H9 (cell line): ENCODE data around the gene PLPP7. TPM values are rescaled to one million over a fixed set of nuclear protein-coding genes. Genes with fewer than 3 reads are reported as not detected.

Experiments used
- DNase-seq: peaks from one replicate; pipeline ENCODE4 v3.0.0-alpha.2; 2017
- H2AFZ ChIP-seq: one replicate; pipeline ENCODE4 v1.6.1; 2013; ENCODE audit warnings: mild to moderate bottlenecking, low read length, control low read depth, moderate library complexity
- H2AK5ac ChIP-seq: 2 replicates; pipeline ENCODE4 v1.6.1; 2013; ENCODE audit warnings: low read length, control low read depth, mixed read lengths; ENCODE audit not compliant: insufficient read length
- H2BK120ac ChIP-seq: one replicate; pipeline ENCODE4 v1.6.1; 2013; ENCODE audit warnings: low read depth, mild to moderate bottlenecking, low read length, control low read depth, inconsistent platforms; ENCODE audit not compliant: poor library complexity, severe bottlenecking
- H2BK12ac ChIP-seq: 2 replicates; pipeline ENCODE4 v1.6.1; 2013; ENCODE audit warnings: low read length, control low read depth, mixed read lengths, low read depth; ENCODE audit not compliant: insufficient read length
- H2BK15ac ChIP-seq: 2 replicates; pipeline ENCODE4 v1.6.1; 2013; ENCODE audit warnings: low read depth, low read length, control low read depth
- H2BK20ac ChIP-seq: one replicate; pipeline ENCODE4 v1.6.1; 2013; ENCODE audit warnings: low read depth, mild to moderate bottlenecking, low read length, control low read depth, inconsistent platforms; ENCODE audit not compliant: poor library complexity, severe bottlenecking
- H2BK5ac ChIP-seq: 2 replicates; pipeline ENCODE4 v1.6.1; 2013; ENCODE audit warnings: low read length, control low read depth, mixed read lengths; ENCODE audit not compliant: insufficient read length
- H3K14ac ChIP-seq: 2 replicates; pipeline ENCODE4 v1.6.1; 2013; ENCODE audit warnings: low read length, control low read depth; ENCODE audit not compliant: insufficient read depth
- H3K18ac ChIP-seq: 2 replicates; pipeline ENCODE4 v1.6.1; 2013; ENCODE audit warnings: low read depth, mild to moderate bottlenecking, mixed read lengths, low read length, control low read depth; ENCODE audit not compliant: insufficient read length
- H3K23ac ChIP-seq: 2 replicates; pipeline ENCODE4 v1.6.1; 2013; ENCODE audit warnings: low read length, control low read depth, mixed read lengths, low read depth; ENCODE audit not compliant: insufficient read length
- H3K23me2 ChIP-seq: 2 replicates; pipeline ENCODE4 v1.6.1; 2013; ENCODE audit warnings: low read depth, mild to moderate bottlenecking, mixed read lengths, low read length, control low read depth; ENCODE audit not compliant: insufficient read length, poor library complexity, severe bottlenecking
- H3K27ac ChIP-seq: 2 replicates; pipeline ENCODE4 v1.5.1; 2013; ENCODE audit warnings: low read length, control low read depth, mixed read lengths, low read depth; ENCODE audit not compliant: insufficient read length
- H3K27me3 ChIP-seq: 2 replicates; pipeline ENCODE4 v1.6.1; 2013; ENCODE audit warnings: low read length, control low read depth, inconsistent platforms; ENCODE audit not compliant: insufficient read depth
- H3K4ac ChIP-seq: 2 replicates; pipeline ENCODE4 v1.6.1; 2013; ENCODE audit warnings: low read depth, mild to moderate bottlenecking, control low read depth, inconsistent platforms, low read length, moderate library complexity
- H3K4me1 ChIP-seq: 2 replicates; pipeline ENCODE4 v1.6.1; 2013; ENCODE audit warnings: low read length, control low read depth, inconsistent platforms; ENCODE audit not compliant: insufficient read depth
- H3K4me2 ChIP-seq: 2 replicates; pipeline ENCODE4 v1.6.1; 2013; ENCODE audit warnings: low read length, control low read depth, mixed read lengths; ENCODE audit not compliant: insufficient read length, insufficient read depth
- H3K56ac ChIP-seq: 2 replicates; pipeline ENCODE4 v1.6.1; 2013; ENCODE audit warnings: low read depth, mild to moderate bottlenecking, mixed read lengths, low read length, control low read depth; ENCODE audit not compliant: insufficient read length
- H3K79me1 ChIP-seq: 2 replicates; pipeline ENCODE4 v1.6.1; 2013; ENCODE audit warnings: low read depth, mild to moderate bottlenecking, moderate library complexity, low read length, control low read depth, inconsistent platforms; ENCODE audit not compliant: insufficient read depth, poor library complexity, severe bottlenecking
- H3K79me2 ChIP-seq: 2 replicates; pipeline ENCODE4 v1.6.1; 2013; ENCODE audit warnings: low read length, control low read depth, inconsistent platforms; ENCODE audit not compliant: insufficient read depth
- H3K9ac ChIP-seq: 2 replicates; pipeline ENCODE4 v1.6.1; 2013; ENCODE audit warnings: low read length, control low read depth, mixed read lengths; ENCODE audit not compliant: insufficient read length; ENCODE audit errors: extremely low read depth
- H3K9me3 ChIP-seq: one replicate; pipeline ENCODE4 v1.6.1; 2013; ENCODE audit warnings: low read depth, low read length, inconsistent platforms; ENCODE audit not compliant: control insufficient read depth
- H3T11ph ChIP-seq: one replicate; pipeline ENCODE4 v1.6.1; 2013; ENCODE audit warnings: mild to moderate bottlenecking, low read length, control low read depth, inconsistent platforms
- H4K20me1 ChIP-seq: one replicate; pipeline ENCODE4 v1.6.1; 2013; ENCODE audit not compliant: control insufficient read depth, insufficient read length, insufficient read depth
- H4K5ac ChIP-seq: 2 replicates; pipeline ENCODE4 v1.6.1; 2013; ENCODE audit warnings: low read depth, mild to moderate bottlenecking, mixed read lengths, low read length, control low read depth; ENCODE audit not compliant: insufficient read length
- H4K8ac ChIP-seq: replicated peaks from 2 replicates; pipeline ENCODE4 v1.6.1; 2013; ENCODE audit warnings: low read length, control low read depth, mixed read lengths, low read depth; ENCODE audit not compliant: insufficient read length
- H4K91ac ChIP-seq: 2 replicates; pipeline ENCODE4 v1.6.1; 2013; ENCODE audit warnings: low read depth, mild to moderate bottlenecking, moderate library complexity, mixed read lengths, low read length, control low read depth; ENCODE audit not compliant: insufficient read length
- H3K27ac Mint-ChIP-seq, 3 experiments: 2 replicates in 2 of 3; 3 replicates in 1 of 3; pipeline ENCODE4 v1.8.0; 2020 to 2021; ENCODE audit warnings: mixed read lengths in 3 of 3, mild to moderate bottlenecking in 1 of 3, moderate library complexity in 1 of 3
- H3K27me3 Mint-ChIP-seq: 2 replicates; pipeline ENCODE4 v1.8.0; 2021; ENCODE audit warnings: low read depth, mild to moderate bottlenecking, moderate library complexity, mixed read lengths
- H3K36me3 Mint-ChIP-seq, 3 experiments: 2 replicates in 2 of 3; 3 replicates in 1 of 3; pipeline ENCODE4 v1.8.0; 2020 to 2021; ENCODE audit warnings: low read depth in 3 of 3, mixed read lengths in 3 of 3; ENCODE audit not compliant: insufficient read depth in 1 of 3
- H3K4me1 Mint-ChIP-seq, 2 experiments: 2 replicates each; pipeline ENCODE4 v1.8.0; 2020; ENCODE audit warnings: mixed read lengths in 2 of 2
- H3K4me3 Mint-ChIP-seq, 2 experiments: 2 replicates in 1 of 2; 3 replicates in 1 of 2; pipeline ENCODE4 v1.8.0; 2020 to 2021; ENCODE audit warnings: mild to moderate bottlenecking in 2 of 2, mixed read lengths in 2 of 2, moderate library complexity in 1 of 2
- H3K9me3 Mint-ChIP-seq, 2 experiments: 2 replicates in 1 of 2; 3 replicates in 1 of 2; pipeline ENCODE4 v1.8.0; 2020; ENCODE audit warnings: mild to moderate bottlenecking in 2 of 2, mixed read lengths in 2 of 2, moderate library complexity in 1 of 2
- WGBS: extraction: QIAGEN DNeasy Blood & Tissue Kit; methylation state at CpG from one replicate; pipeline ENCODE4 v1.1.7; 2013; ENCODE audit warnings: missing lambda C conversion rate, low lambda C conversion rate, mixed read lengths; ENCODE audit not compliant: insufficient read length; ENCODE audit errors: extremely low coverage; 5-methylcytosine and 5-hydroxymethylcytosine counted together
- total RNA-seq: library from RNA; stranded (reverse); gene quantifications from 2 replicates; pipeline ENCODE4 v1.2.1, GENCODE V29; 2021
- TF ChIP-seq, protein P1 (sequence below): fragments of 200-600 bp; sonication (generic); conservative IDR thresholded peaks from 3 replicates; pipeline ENCODE4 v1.8.0; 2021; ENCODE audit warnings: antibody characterized with exemption, mild to moderate bottlenecking

Gene PLPP7
- total RNA-seq, 1 experiment from 2014 or later = 1.9 TPM

DNA sequence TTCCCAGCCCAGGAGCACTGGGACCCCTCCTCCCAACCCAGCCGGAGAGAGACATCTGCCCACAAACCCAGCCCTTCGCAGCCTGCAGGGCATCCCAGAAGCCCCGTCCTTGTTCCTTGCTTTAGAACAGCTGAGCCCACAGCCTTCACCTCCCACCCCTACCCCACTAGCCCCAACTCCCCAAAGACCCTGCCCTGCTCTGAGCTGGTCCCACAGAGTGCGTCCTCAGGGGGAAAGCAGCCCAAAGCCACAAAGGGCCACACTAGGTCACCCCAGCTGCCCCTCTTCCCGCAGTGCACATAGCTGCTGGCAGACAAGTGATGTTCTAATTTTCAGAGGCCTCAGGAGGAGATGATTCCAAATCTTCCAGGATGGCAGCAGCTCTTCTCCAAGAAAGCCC is 8.8 kb downstream of the PLPP7 start:
- H4K8ac ChIP-seq = no peak overlapping the region
- H3K27me3 Mint-ChIP-seq = no peaks in the 10 kb centered on the region
- TF ChIP-seq, protein P1, sequence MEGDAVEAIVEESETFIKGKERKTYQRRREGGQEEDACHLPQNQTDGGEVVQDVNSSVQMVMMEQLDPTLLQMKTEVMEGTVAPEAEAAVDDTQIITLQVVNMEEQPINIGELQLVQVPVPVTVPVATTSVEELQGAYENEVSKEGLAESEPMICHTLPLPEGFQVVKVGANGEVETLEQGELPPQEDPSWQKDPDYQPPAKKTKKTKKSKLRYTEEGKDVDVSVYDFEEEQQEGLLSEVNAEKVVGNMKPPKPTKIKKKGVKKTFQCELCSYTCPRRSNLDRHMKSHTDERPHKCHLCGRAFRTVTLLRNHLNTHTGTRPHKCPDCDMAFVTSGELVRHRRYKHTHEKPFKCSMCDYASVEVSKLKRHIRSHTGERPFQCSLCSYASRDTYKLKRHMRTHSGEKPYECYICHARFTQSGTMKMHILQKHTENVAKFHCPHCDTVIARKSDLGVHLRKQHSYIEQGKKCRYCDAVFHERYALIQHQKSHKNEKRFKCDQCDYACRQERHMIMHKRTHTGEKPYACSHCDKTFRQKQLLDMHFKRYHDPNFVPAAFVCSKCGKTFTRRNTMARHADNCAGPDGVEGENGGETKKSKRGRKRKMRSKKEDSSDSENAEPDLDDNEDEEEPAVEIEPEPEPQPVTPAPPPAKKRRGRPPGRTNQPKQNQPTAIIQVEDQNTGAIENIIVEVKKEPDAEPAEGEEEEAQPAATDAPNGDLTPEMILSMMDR = no peak
- H3K56ac ChIP-seq = no peak overlapping the region
- no peaks in the 10 kb centered on the region for H3K4me1 ChIP-seq
- no peak overlapping the region for H3T11ph ChIP-seq
- no peak overlapping the region for H3K9ac ChIP-seq
- H4K91ac ChIP-seq = no peak overlapping the region
- H3K36me3 Mint-ChIP-seq = no peaks in the 10 kb centered on the region
- H4K20me1 ChIP-seq = no peaks in the 10 kb centered on the region
- H3K14ac ChIP-seq = no peak overlapping the region
- no peak overlapping the region for H3K4ac ChIP-seq
- H3K79me2 ChIP-seq = no peaks in the 10 kb centered on the region
- H3K27me3 ChIP-seq = no peaks in the 10 kb centered on the region
- no peaks in the 10 kb centered on the region for H3K23me2 ChIP-seq
- no CpG with 5 or more reads among the region's 5 CpGs for WGBS
- no peak overlapping the region for H2AK5ac ChIP-seq
- no peak overlapping the region for H3K27ac Mint-ChIP-seq
- no peak overlapping the region for H3K18ac ChIP-seq
- no peaks in the 10 kb centered on the region for H3K79me1 ChIP-seq
- no peak for DNase-seq
- H2BK15ac ChIP-seq = no peak overlapping the region
- no peak overlapping the region for H2BK12ac ChIP-seq
- H2BK120ac ChIP-seq = no peak overlapping the region
- H3K4me3 Mint-ChIP-seq = no peak overlapping the region
- no peak overlapping the region for H3K4me2 ChIP-seq
- H3K27ac ChIP-seq = no peak overlapping the region
- H2BK20ac ChIP-seq = no peak overlapping the region
- H4K5ac ChIP-seq = no peak overlapping the region
- no peaks in the 10 kb centered on the region for H3K9me3 ChIP-seq
- H3K4me1 Mint-ChIP-seq = peaks cover under 1 to 10% of the 10 kb centered on the region in 2 experiments; a peak in 2 of 4 replicates
- no peak overlapping the region for H2AFZ ChIP-seq
- no peaks in the 10 kb centered on the region for H3K9me3 Mint-ChIP-seq
- no peak overlapping the region for H2BK5ac ChIP-seq
- no peak overlapping the region for H3K23ac ChIP-seq
